ENCODE measurements around the gene OXNAD1. TPM values are rescaled to one million over a fixed set of nuclear protein-coding genes. Genes with fewer than 3 reads are reported as not detected.

The OXNAD1 gene
- total RNA-seq, 1 donor from 2014 or later: 17.6 TPM

DNA sequence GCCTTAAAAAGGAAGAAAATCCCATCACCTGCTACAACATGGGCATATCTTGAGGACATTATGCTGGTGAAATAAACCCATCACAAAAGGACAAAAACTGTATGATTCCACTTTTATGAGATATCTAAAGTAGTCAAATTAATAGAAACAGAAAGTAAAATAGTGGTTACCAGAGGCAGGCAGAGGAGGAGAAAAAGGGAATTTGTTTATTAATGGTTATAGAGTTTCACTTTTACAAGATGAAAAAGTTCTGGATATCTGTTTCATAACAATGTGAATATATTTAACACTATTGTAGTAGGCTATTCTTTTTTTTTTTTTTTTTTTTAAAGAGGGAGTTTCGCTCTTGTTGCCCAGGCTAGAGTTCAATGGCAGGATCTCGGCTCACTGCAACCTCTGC is 40.7 kb upstream of the OXNAD1 start:
- DNase-seq (ENCODE audit: low read depth): no peak

DNA sequence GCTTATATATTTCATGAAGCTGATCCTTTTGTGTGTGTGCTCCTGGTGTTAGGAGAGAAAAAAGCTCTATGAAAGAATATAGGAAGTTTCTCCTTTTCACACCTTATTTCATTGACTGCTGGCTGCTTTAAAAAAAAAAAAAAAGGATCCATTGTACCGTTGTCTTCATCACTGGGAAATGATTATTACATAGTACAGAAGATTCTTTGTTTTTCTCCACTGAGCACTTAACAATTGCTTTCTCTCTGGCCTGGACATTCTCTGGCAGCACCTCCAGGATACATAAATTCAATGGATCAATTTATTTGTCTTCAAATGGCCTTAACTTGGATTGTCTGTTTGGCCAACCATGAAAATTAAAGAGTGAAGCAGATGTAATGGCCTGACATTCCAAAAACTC is 37.4 kb upstream of the OXNAD1 start:
- Histone ChIP-seq H3K27me3 (ENCODE audit: control insufficient read depth, insufficient read depth, low read length) (no peaks in the 10 kb centered on the region), H3K36me3 (ENCODE audit: control insufficient read depth, insufficient read depth, low read length) (no peaks in the 10 kb centered on the region), H3K4me3 (ENCODE audit: low read depth, low read length) (no peak overlapping the region)
- TF ChIP-seq, protein P1, sequence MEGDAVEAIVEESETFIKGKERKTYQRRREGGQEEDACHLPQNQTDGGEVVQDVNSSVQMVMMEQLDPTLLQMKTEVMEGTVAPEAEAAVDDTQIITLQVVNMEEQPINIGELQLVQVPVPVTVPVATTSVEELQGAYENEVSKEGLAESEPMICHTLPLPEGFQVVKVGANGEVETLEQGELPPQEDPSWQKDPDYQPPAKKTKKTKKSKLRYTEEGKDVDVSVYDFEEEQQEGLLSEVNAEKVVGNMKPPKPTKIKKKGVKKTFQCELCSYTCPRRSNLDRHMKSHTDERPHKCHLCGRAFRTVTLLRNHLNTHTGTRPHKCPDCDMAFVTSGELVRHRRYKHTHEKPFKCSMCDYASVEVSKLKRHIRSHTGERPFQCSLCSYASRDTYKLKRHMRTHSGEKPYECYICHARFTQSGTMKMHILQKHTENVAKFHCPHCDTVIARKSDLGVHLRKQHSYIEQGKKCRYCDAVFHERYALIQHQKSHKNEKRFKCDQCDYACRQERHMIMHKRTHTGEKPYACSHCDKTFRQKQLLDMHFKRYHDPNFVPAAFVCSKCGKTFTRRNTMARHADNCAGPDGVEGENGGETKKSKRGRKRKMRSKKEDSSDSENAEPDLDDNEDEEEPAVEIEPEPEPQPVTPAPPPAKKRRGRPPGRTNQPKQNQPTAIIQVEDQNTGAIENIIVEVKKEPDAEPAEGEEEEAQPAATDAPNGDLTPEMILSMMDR (IDR thresholded peaks at IDR 0.05; ENCODE audit: insufficient read depth, low read length, severe bottlenecking): no peak
- FAIRE-seq (no peak), DNase-seq (ENCODE audit: low read depth) (no peak)

More for the DNA sequence above, 40.7 kb upstream of the OXNAD1 start:
- TF ChIP-seq, protein P1 (IDR thresholded peaks at IDR 0.05; ENCODE audit: insufficient read depth, low read length, severe bottlenecking): no peak
- Histone ChIP-seq H3K4me3 (ENCODE audit: low read depth, low read length) (no peak overlapping the region), H3K36me3 (ENCODE audit: control insufficient read depth, insufficient read depth, low read length) (no peaks in the 10 kb centered on the region), H3K27me3 (ENCODE audit: control insufficient read depth, insufficient read depth, low read length) (no peaks in the 10 kb centered on the region)
- FAIRE-seq: no peak

DNA sequence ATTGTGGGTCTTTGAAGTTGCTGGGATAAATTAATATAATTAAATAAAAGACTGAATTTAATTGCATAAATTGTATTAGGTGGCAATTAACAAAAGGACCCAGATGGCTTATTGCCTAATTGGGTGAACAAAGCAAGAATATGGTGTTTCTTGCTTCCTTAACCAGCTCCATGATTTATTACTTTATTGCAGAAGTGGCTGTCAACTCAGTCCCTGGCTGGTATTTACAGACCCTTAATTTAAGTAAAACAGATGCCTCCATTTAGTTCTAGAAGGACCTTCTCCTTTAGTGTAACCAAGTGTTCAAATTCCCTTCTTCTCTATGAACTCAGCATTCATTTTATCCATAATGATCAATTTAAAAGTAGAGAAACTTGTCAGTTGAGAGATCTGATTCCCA is 35.3 kb upstream of the OXNAD1 start:
- no peak for FAIRE-seq
- Histone ChIP-seq H3K4me3 (ENCODE audit: low read depth, low read length) (no peak overlapping the region), H3K36me3 (ENCODE audit: control insufficient read depth, insufficient read depth, low read length) (no peaks in the 10 kb centered on the region), H3K27me3 (ENCODE audit: control insufficient read depth, insufficient read depth, low read length) (no peaks in the 10 kb centered on the region)
- no peak for DNase-seq (ENCODE audit: low read depth)
- TF ChIP-seq, protein P1 (IDR thresholded peaks at IDR 0.05; ENCODE audit: insufficient read depth, low read length, severe bottlenecking): no peak

DNA sequence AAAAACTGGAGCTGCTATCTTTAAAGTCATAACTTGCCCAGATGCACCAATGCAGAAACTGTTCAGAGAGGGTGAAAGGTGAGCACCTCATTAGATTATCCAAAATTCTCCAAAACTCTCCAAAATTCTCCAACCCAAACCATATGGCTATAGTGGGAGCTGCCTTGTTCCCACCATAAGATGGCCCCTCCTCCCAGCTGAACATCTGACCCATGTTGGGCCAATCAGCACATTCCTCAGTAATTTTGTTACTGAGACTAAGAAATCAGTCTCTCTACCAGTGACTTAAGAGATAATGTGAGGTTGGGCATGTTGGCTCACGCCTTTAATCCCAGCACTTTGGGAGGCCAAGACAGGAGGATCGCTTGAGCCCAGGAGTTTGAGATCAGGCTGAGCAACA is 33.0 kb upstream of the OXNAD1 start:
- TF ChIP-seq, protein P1 (IDR thresholded peaks at IDR 0.05; ENCODE audit: insufficient read depth, low read length, severe bottlenecking): no peak
- Histone ChIP-seq H3K36me3 (ENCODE audit: control insufficient read depth, insufficient read depth, low read length) (no peaks in the 10 kb centered on the region), H3K27me3 (ENCODE audit: control insufficient read depth, insufficient read depth, low read length) (no peaks in the 10 kb centered on the region), H3K4me3 (ENCODE audit: low read depth, low read length) (no peak overlapping the region)
- no peak for FAIRE-seq
- DNase-seq (ENCODE audit: low read depth): no peak

DNA sequence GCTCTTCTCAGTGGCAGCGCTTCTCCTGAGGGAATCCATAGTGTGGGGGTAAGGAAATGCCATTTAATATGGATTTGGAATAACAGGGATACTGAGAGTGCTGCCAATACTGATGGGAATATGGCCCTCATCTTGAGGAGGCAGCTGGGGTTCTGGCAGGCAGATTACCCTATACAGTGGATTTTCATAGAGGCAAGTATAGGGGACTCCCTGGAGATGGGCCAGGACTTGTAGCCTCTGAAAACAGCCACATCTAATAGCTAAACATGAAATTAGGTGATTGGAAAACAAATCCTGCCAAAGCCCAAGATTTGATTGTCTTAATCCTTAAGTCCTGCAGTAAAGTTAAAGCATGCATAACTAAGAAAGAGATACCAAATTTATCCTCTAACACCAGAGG is 31.2 kb upstream of the OXNAD1 start:
- FAIRE-seq (no peak), DNase-seq (ENCODE audit: low read depth) (no peak)
- H3K36me3 ChIP-seq (ENCODE audit: control insufficient read depth, insufficient read depth, low read length): no peaks in the 10 kb centered on the region
- TF ChIP-seq, protein P1 (IDR thresholded peaks at IDR 0.05; ENCODE audit: insufficient read depth, low read length, severe bottlenecking): no peak
- H3K4me3 ChIP-seq (ENCODE audit: low read depth, low read length): no peak overlapping the region
- no peaks in the 10 kb centered on the region for H3K27me3 ChIP-seq (ENCODE audit: control insufficient read depth, insufficient read depth, low read length)

DNA sequence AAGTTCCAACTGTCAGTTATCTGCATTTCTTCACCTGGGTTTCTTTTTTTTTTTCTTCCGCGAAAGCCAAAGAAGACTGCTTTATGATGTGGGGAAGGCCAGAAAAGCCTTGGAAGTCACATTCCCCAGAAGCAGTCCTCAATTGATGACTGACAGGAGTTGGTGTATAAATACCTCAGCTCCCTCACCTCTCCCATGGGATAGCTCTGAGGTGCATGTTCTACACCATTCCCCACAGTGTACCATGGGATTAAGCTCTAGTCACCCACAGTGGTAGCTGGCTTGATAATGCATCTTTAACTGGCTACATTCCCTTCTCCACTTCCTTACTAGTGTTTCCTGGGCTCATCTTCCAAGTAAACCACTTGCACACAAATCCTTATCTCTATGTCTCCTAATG is 30.7 kb upstream of the OXNAD1 start:
- TF ChIP-seq, protein P1 (IDR thresholded peaks at IDR 0.05; ENCODE audit: insufficient read depth, low read length, severe bottlenecking): no peak
- no peak overlapping the region for H3K4me3 ChIP-seq (ENCODE audit: low read depth, low read length)
- no peaks in the 10 kb centered on the region for H3K36me3 ChIP-seq (ENCODE audit: control insufficient read depth, insufficient read depth, low read length)
- DNase-seq (ENCODE audit: low read depth) (no peak), FAIRE-seq (no peak)
- H3K27me3 ChIP-seq (ENCODE audit: control insufficient read depth, insufficient read depth, low read length): no peaks in the 10 kb centered on the region
